Measurements from ENCODE around the gene THOC1.

THOC1 gene

GRCh38 chr18:240175-240574 is 27.7 kb downstream of the THOC1 start:
- H3K36me3 ChIP-seq (ENCODE audit: insufficient read depth, low read depth, low read length): peaks cover 64% of the 10 kb centered on the region
- no peak overlapping the region for H3K9ac ChIP-seq (ENCODE audit: low read depth, low read length)
- no peak overlapping the region for H3K27ac ChIP-seq (ENCODE audit: low read length)
- H3K4me1 ChIP-seq (ENCODE audit: insufficient read depth, low read length): no peaks in the 10 kb centered on the region
- H3K9me3 ChIP-seq (ENCODE audit: insufficient read depth, low read depth, low read length): no peaks in the 10 kb centered on the region
- H3K4me3 ChIP-seq (ENCODE audit: low read length): no peak overlapping the region
- no peaks in the 10 kb centered on the region for H3K27me3 ChIP-seq (ENCODE audit: insufficient read depth, low read length)

- Histone ChIP-seq H3K9me3 (ENCODE audit: insufficient read depth, low read depth, low read length) (no peaks in the 10 kb centered on the region), H3K36me3 (ENCODE audit: insufficient read depth, low read depth, low read length) (peaks cover 28% of the 10 kb centered on the region), H3K4me1 (ENCODE audit: insufficient read depth, low read length) (no peaks in the 10 kb centered on the region), H3K27ac (ENCODE audit: low read length) (no peak overlapping the region), H3K4me3 (ENCODE audit: low read length) (no peak overlapping the region), H3K9ac (ENCODE audit: low read depth, low read length) (no peak overlapping the region), H3K27me3 (ENCODE audit: insufficient read depth, low read length) (no peaks in the 10 kb centered on the region)
These were observed 36.3 kb downstream of the THOC1 start for GRCh38 chr18:231563-231962.

GRCh38 chr18:228586-228985 is 39.3 kb downstream of the THOC1 start:
- no peak overlapping the region for H3K9ac ChIP-seq (ENCODE audit: low read depth, low read length)
- H3K27me3 ChIP-seq (ENCODE audit: insufficient read depth, low read length): no peaks in the 10 kb centered on the region
- no peaks in the 10 kb centered on the region for H3K9me3 ChIP-seq (ENCODE audit: insufficient read depth, low read depth, low read length)
- peaks cover 58% of the 10 kb centered on the region for H3K36me3 ChIP-seq (ENCODE audit: insufficient read depth, low read depth, low read length)
- H3K27ac ChIP-seq (ENCODE audit: low read length): no peak overlapping the region
- H3K4me1 ChIP-seq (ENCODE audit: insufficient read depth, low read length): no peaks in the 10 kb centered on the region
- no peak overlapping the region for H3K4me3 ChIP-seq (ENCODE audit: low read length)

GRCh38 chr18:227902-228301 is 39.9 kb downstream of the THOC1 start:
- H3K27me3 ChIP-seq (ENCODE audit: insufficient read depth, low read length): no peaks in the 10 kb centered on the region
- peaks cover 64% of the 10 kb centered on the region for H3K36me3 ChIP-seq (ENCODE audit: insufficient read depth, low read depth, low read length)
- H3K4me1 ChIP-seq (ENCODE audit: insufficient read depth, low read length): no peaks in the 10 kb centered on the region
- no peak overlapping the region for H3K27ac ChIP-seq (ENCODE audit: low read length)
- no peak overlapping the region for H3K4me3 ChIP-seq (ENCODE audit: low read length)
- H3K9ac ChIP-seq (ENCODE audit: low read depth, low read length): no peak overlapping the region
- no peaks in the 10 kb centered on the region for H3K9me3 ChIP-seq (ENCODE audit: insufficient read depth, low read depth, low read length)

- no peaks in the 10 kb centered on the region for H3K4me1 ChIP-seq (ENCODE audit: insufficient read depth, low read length)
- no peaks in the 10 kb centered on the region for H3K9me3 ChIP-seq (ENCODE audit: insufficient read depth, low read depth, low read length)
- no peak overlapping the region for H3K9ac ChIP-seq (ENCODE audit: low read depth, low read length)
- no peak overlapping the region for H3K4me3 ChIP-seq (ENCODE audit: low read length)
- no peak overlapping the region for H3K27ac ChIP-seq (ENCODE audit: low read length)
- no peaks in the 10 kb centered on the region for H3K27me3 ChIP-seq (ENCODE audit: insufficient read depth, low read length)
- peaks cover 70% of the 10 kb centered on the region for H3K36me3 ChIP-seq (ENCODE audit: insufficient read depth, low read depth, low read length)
These were observed 40.5 kb downstream of the THOC1 start for GRCh38 chr18:227374-227773.

GRCh38 chr18:225745-226144 is 42.1 kb downstream of the THOC1 start:
- Histone ChIP-seq H3K9ac (ENCODE audit: low read depth, low read length) (no peak overlapping the region), H3K4me1 (ENCODE audit: insufficient read depth, low read length) (no peaks in the 10 kb centered on the region), H3K27ac (ENCODE audit: low read length) (no peak overlapping the region), H3K36me3 (ENCODE audit: insufficient read depth, low read depth, low read length) (peaks cover 78% of the 10 kb centered on the region), H3K27me3 (ENCODE audit: insufficient read depth, low read length) (no peaks in the 10 kb centered on the region), H3K4me3 (ENCODE audit: low read length) (no peak overlapping the region), H3K9me3 (ENCODE audit: insufficient read depth, low read depth, low read length) (no peaks in the 10 kb centered on the region)

- Histone ChIP-seq H3K4me1 (ENCODE audit: insufficient read depth, low read length) (no peaks in the 10 kb centered on the region), H3K36me3 (ENCODE audit: insufficient read depth, low read depth, low read length) (peaks cover 92% of the 10 kb centered on the region), H3K27ac (ENCODE audit: low read length) (no peak overlapping the region), H3K9ac (ENCODE audit: low read depth, low read length) (no peak overlapping the region), H3K4me3 (ENCODE audit: low read length) (no peak overlapping the region), H3K27me3 (ENCODE audit: insufficient read depth, low read length) (no peaks in the 10 kb centered on the region), H3K9me3 (ENCODE audit: insufficient read depth, low read depth, low read length) (peaks cover 22% of the 10 kb centered on the region; the same call in 1 of the 2 replicates)
These were observed 47.1 kb downstream of the THOC1 start for GRCh38 chr18:220708-221107.

- no peaks in the 10 kb centered on the region for H3K4me1 ChIP-seq (ENCODE audit: insufficient read depth, low read length)
- peaks cover 92% of the 10 kb centered on the region for H3K36me3 ChIP-seq (ENCODE audit: insufficient read depth, low read depth, low read length)
- no peak overlapping the region for H3K4me3 ChIP-seq (ENCODE audit: low read length)
- no peak overlapping the region for H3K9ac ChIP-seq (ENCODE audit: low read depth, low read length)
- no peak overlapping the region for H3K27ac ChIP-seq (ENCODE audit: low read length)
- H3K27me3 ChIP-seq (ENCODE audit: insufficient read depth, low read length): no peaks in the 10 kb centered on the region
- H3K9me3 ChIP-seq (ENCODE audit: insufficient read depth, low read depth, low read length): peaks cover 22% of the 10 kb centered on the region; the same call in 1 of the 2 replicates
These were observed 50.1 kb downstream of the THOC1 start for GRCh38 chr18:217532-218336.

GRCh38 chr18:215448-216010 is 52.3 kb downstream of the THOC1 start:
- Histone ChIP-seq H3K36me3 (ENCODE audit: insufficient read depth, low read depth, low read length) (peaks cover 94% of the 10 kb centered on the region), H3K27me3 (ENCODE audit: insufficient read depth, low read length) (no peaks in the 10 kb centered on the region), H3K27ac (ENCODE audit: low read length) (no peak overlapping the region), H3K9ac (ENCODE audit: low read depth, low read length) (no peak overlapping the region), H3K4me3 (ENCODE audit: low read length) (no peak overlapping the region), H3K4me1 (ENCODE audit: insufficient read depth, low read length) (no peaks in the 10 kb centered on the region; the same call in 1 of the 2 replicates), H3K9me3 (ENCODE audit: insufficient read depth, low read depth, low read length) (peaks cover 22% of the 10 kb centered on the region; the same call in 1 of the 2 replicates)

- peaks cover 14% of the 10 kb centered on the region; the same call in 1 of the 2 replicates for H3K9me3 ChIP-seq (ENCODE audit: insufficient read depth, low read depth, low read length)
- no peak overlapping the region for H3K9ac ChIP-seq (ENCODE audit: low read depth, low read length)
- H3K4me3 ChIP-seq (ENCODE audit: low read length): no peak overlapping the region
- peaks cover 99% of the 10 kb centered on the region for H3K36me3 ChIP-seq (ENCODE audit: insufficient read depth, low read depth, low read length)
- H3K27ac ChIP-seq (ENCODE audit: low read length): no peak overlapping the region
- H3K27me3 ChIP-seq (ENCODE audit: insufficient read depth, low read length): no peaks in the 10 kb centered on the region
- H3K4me1 ChIP-seq (ENCODE audit: insufficient read depth, low read length): peaks cover 8% of the 10 kb centered on the region
These were observed 53.9 kb downstream of the THOC1 start for GRCh38 chr18:213966-214365.

- peaks cover 10% of the 10 kb centered on the region; the same call in 1 of the 2 replicates for H3K9me3 ChIP-seq (ENCODE audit: insufficient read depth, low read depth, low read length)
- H3K4me3 ChIP-seq (ENCODE audit: low read length): no peak overlapping the region
- H3K27me3 ChIP-seq (ENCODE audit: insufficient read depth, low read length): no peaks in the 10 kb centered on the region
- no peak overlapping the region for H3K9ac ChIP-seq (ENCODE audit: low read depth, low read length)
- peaks cover 95% of the 10 kb centered on the region for H3K36me3 ChIP-seq (ENCODE audit: insufficient read depth, low read depth, low read length)
- no peak overlapping the region for H3K27ac ChIP-seq (ENCODE audit: low read length)
- peaks cover 9% of the 10 kb centered on the region for H3K4me1 ChIP-seq (ENCODE audit: insufficient read depth, low read length)
These were observed 54.3 kb downstream of the THOC1 start for GRCh38 chr18:213505-213904.

GRCh38 chr18:212780-213179 is 55.1 kb downstream of the THOC1 start:
- no peak overlapping the region for H3K27ac ChIP-seq (ENCODE audit: low read length)
- H3K36me3 ChIP-seq (ENCODE audit: insufficient read depth, low read depth, low read length): peaks cover 90% of the 10 kb centered on the region
- H3K4me1 ChIP-seq (ENCODE audit: insufficient read depth, low read length): peaks cover 9% of the 10 kb centered on the region
- no peaks in the 10 kb centered on the region for H3K27me3 ChIP-seq (ENCODE audit: insufficient read depth, low read length)
- no peak overlapping the region for H3K9ac ChIP-seq (ENCODE audit: low read depth, low read length)
- peaks cover 2% of the 10 kb centered on the region; the same call in 1 of the 2 replicates for H3K9me3 ChIP-seq (ENCODE audit: insufficient read depth, low read depth, low read length)
- no peak overlapping the region for H3K4me3 ChIP-seq (ENCODE audit: low read length)
